Fibroblast of skin of right biceps (primary cell): Measurements from ENCODE around the gene ZNF32.
A peak's percentile ranks its signal among the peaks of the same experiment; 100 is the strongest.

ENCODE experiments used
- DNase-seq: peaks from one replicate; pipeline ENCODE4 v3.0.0-alpha.2; 2013

ZNF32 gene, protein sequence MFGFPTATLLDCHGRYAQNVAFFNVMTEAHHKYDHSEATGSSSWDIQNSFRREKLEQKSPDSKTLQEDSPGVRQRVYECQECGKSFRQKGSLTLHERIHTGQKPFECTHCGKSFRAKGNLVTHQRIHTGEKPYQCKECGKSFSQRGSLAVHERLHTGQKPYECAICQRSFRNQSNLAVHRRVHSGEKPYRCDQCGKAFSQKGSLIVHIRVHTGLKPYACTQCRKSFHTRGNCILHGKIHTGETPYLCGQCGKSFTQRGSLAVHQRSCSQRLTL

DNA sequence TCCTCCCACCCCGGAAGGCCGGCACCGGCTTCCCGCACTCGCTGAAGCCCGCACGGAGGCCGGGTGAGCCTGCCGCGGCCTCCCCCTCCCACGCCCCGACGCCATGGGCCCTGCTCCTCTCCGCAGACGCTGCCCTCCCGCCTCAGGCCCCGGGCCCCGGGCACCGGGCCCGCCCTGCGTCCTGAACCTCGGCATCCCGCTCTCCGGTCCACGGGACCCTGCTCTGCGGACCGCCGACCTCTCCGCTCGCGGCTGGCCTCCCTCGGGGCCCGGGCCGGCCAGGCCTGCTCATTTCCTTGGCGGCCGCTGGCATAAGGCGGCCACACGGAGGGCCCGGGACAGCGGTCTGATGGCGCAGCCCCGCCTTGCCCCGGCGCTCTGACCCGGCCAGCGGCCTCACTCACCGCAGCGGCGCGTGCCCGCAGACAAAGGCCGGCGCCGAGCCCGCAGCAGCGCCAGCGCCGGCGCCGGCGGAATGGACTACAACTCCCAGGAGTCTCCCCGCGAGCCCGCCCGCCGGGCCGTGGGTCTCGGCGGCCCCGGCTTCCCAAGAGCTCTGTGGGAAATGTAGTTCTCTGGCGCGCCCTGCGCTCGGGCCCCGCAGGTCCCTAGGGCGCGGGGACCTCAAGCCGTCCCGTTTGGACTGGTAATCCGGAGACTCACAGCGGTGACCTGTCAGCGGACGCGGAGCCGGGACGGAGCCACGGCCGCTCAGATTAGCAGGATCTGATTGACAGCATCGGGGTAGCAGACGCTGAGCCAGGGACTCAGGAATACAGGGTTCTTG lies at the start of gene ZNF32:
ZNF32 (minus strand) TSS at position 484 of the 787 bp plus-strand sequence. CDS start 2,748 bp downstream, outside the sequence.
- peak; percentile 88 for DNase-seq

DNA sequence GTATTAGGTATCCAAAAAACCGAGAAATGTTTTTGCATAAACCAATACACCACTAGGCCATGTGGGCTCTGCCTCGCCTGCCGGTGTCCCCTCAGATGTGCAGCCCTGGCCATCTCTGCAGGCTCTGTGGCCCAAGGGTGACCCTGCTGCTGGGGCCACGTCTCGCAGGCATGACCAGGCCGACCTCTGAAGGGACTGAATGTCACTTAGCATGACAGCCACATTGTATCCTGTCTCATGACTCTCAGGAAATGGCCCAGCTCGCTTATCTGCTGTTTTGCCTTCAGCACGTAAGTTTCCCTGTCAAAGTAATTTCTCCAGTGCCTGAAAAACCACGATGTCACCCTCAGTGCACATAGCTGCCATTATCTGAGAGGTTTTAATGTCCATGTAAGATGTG lies 49.5 kb upstream of the ZNF32 start:
- no peak for DNase-seq

DNA sequence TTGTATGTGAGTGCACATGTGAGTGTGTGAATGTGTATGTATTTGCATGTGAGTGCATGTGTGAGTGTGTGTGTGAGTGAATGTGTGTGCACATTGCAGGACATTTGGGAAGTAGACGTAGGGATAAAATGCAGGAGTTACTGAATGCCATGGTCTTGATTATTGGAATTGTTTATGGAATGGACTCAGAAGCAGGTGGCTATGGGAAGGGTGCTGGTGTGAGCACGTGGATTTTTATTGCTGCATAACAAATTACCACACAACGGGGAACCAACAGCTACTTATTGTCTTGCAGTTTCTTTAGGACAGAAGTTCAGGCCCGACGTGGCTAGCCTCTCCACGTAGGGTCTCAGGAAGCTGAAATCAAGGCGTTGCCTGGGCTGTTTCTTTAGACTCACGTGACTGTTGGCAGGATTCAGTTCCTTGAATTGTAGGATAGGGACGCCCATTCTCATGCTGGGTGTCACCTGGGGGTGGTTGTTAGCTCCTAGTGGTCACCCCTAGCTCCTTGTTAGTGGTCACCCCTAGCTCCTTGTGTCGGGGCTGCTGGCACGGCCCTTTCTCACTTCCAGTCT lies 48.3 kb upstream of the ZNF32 start:
- DNase-seq: no peak

DNA sequence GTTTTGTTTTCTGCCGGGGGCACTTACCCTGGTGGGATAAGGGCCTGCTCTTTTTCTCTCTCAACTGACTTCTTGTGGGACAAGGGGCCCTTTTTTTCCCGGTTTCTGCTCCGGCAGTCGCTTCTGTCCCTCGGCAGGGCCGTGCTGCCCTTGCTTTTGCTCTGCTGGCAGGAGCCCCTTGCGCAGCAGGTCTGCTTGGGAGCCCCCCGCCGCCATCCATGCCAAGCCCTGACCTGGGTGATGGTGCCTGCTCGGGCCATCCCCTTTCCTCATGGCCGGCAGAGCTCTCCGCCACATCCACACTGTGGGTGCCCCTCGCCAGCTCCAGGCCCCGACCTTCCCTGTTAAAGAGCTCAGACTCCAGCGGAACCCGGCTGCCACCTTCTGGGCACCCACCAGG lies 47.0 kb upstream of the ZNF32 start:
- no peak for DNase-seq

DNA sequence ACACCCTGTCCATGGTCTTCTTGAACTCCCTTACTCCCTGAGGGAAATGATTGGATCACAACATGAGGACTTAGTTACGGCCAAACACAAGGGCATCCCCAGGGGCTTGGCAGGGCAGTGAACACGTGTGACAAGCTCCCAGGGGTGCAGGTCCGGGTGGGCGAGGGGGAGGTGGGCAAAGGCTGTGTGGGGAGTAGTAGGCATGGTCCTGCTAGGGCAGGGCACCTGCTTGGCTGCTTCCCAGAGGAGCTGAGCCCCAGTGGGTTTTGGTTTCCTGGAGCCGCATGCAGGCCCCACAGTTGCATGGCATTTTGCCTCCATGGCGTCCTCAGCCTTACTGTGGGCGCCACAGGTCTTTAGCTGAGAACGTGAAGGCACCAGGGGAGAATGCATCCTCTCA lies 46.6 kb upstream of the ZNF32 start:
- no peak for DNase-seq

DNA sequence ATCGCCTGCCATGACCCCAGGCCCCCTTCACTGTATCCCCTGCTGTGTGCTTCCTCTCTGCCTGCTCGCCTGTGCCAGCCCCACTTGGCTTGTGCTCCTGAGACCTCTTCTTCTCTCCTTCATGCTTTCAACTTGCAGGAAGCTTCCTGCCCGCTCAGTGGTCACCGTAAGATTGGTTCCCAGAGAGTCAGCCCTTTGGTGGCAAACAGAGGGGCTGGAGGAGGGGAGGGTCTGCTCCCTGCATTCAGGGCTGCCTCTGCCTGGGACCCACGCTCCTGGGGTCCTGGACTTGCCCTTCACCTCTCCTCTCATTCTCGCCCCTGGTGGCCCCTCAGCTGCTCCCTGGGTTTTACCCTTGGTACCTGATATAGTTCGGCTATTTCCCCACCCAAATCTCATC lies 45.8 kb upstream of the ZNF32 start:
- no peak for DNase-seq

DNA sequence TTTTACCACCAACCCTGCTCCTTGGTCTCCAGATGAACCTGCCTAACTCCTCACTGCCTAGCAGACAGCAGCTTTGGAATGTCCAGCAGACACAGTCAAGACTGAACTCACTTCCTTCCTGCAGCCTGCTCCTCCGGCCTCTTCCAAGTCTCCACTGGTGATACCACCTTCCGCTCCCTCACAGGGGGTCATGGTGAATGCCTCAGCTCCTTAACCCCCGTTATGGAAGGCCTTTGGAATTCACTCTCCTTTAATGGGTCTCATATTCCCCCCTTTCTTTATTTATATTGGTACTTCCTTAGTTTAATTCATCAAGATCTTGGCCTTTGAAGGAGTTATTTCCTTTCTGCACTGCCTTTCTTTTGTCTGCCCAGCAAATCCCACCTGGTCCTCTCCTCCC lies 44.9 kb upstream of the ZNF32 start:
- peak; percentile 72 for DNase-seq

DNA sequence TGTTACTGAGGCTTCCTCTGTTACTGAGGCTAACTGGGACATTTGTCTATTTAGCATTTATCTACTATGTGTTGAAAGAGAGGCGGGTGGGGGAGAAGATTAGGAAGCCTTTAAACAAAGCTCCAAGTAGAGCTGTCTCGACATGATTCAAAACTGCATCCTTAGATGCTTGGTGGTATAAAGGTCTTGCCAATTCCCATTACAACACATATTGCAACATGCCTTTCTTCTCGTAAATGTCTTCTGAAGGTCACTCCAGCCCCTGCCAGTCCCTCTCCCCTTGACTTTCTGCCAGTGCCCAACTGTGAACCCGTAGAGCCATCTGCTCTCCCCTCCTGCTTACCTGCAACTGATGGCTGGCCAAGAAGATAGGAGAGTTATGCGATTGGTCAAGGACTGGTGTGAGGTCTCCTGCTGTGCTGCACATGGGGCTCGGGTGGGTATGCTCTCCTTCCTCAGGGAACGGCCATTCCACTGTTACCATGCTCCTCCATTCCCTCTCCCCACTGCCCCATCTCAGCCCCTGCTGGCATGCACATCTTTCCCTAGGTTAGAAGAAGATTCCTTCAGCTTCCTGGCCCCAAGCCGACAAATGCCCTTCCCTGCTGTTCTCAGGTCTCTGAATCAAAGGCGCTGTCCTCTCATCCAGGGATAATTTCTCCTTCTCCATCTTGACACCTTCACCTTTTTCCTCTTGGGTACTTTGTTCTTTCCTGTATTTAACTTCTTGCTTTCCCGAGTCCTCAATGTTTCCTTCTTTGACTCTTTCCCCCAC lies 43.6 kb upstream of the ZNF32 start:
- peak; percentile 77 for DNase-seq

DNA sequence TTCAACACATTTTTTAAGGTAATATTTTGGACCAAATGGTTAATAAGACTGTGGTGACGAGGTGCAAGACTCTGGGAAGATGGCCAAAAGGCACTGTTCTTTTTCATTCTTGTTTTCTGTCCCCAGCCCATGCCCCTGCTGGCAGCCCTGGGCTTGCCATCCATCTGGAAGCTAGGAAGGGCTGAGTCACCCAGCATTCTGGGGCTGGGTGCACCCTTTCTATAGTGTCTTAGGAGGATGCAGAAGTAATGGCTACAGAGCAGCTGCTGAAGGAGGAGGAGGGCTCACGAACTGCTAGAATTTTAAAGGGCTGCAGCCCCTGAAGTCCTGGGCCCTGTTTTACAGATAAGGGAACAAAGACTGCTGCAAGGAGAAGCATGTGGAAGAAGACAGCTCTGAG lies 42.8 kb upstream of the ZNF32 start:
- peak; percentile 66 for DNase-seq

DNA sequence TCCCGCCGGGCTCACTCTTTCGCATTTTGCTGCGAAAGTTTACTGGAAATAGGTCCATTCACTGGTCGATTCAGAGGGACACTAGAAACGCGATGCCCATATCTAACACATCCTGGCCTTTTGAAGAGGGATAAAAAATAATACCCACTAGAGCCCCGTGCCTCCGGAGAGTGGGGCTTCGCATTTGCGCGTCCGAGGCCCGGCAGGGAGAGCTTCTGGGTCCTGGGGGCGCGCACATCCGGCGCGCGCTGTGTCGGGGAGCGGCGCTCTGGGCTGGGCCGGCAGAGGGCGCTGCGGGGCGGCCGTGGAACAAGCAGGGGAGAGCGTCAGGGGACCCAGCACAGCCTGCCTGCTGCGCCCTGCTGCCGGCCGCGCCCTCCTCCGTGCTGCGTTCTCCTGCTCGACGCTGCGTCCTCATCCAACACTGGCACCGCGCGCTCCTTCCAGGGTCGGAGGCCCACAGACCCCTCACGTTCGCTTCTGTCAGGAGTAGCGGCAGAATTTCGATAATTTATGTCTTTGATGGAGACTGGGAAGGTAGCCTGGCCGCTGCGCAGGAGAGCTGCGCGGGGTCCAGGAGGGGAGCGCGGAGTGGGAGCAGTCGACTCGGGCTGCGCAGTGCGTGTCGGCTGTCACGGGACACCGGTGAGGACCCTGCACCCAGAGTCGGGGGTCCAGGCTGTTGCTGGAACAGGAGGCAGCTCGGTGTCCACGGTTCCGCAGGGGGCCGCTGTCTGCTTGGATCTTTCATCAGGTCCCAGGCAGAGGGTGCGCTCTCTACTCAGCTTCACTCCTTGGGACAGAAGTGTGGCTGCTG lies 41.5 kb upstream of the ZNF32 start:
- peak; percentile 84 for DNase-seq

DNA sequence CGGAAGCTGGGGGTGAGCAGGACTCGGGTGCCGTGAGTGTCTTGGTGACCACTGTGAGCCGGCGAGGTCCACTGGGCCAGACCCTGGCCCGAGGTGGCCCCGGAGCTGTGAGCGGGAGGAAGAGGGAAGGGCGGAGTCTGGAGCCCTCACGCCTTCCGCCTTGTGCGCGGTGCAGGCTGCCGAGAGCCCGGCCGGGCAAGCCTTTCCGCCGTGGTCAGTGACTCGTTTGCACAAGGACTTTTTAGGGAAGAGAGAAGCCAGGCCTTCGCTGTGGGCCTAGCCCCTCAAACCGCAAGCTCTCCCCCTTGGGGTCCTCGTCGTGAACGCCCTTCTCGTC lies 40.9 kb upstream of the ZNF32 start:
- peak; percentile 56 for DNase-seq

DNA sequence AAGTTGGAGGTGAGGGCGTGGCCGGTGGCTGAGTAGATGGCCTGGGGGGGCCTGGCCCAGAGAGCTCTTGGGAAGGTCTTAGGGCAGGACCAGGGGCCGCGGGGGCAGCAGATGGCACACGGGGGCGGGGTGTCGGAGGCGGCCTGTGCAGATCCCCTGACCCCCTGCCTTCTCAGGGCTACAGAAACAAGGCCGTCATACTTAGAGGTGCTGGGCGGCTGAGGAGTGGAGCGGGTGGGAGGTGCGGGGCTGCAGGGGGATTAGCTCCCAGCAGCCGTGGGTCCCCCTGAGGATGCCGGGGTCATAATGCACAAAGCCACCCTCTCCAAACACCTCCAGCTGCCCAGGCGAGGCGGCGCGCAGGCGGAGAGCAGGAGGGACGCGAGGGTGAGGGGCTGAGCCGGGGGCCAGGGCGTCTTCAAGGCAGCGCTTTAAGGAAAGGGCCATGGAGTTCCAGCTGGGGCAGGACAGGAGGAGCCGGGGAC lies 40.4 kb upstream of the ZNF32 start:
- DNase-seq: no peak

DNA sequence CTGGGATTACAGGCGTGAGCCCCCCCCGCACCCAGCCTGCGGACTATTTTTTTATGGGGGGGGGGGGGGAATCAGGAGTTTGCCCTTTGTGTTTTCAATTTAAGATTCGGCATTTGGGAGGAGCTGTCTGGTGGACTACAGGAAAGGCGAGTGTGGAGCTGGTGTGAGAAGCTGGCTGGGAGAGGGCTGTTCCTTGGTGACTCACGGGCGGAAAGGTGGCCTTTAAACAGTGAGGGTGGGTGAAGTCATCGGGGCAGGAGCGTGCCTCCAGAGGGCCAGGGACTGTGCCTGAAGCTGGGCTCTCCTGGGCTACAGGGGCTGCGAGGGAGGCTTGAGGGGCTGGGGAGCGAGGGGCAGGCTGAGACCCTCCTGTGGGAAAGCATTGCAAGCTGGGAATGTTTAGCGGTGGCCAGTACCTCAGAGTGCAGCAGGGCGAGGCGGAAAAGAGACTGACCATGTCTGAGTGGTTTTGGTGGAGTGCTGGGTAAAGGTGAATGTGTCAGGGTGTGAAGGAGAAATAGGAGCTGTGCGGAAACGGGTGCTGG lies 39.7 kb upstream of the ZNF32 start:
- DNase-seq: no peak

DNA sequence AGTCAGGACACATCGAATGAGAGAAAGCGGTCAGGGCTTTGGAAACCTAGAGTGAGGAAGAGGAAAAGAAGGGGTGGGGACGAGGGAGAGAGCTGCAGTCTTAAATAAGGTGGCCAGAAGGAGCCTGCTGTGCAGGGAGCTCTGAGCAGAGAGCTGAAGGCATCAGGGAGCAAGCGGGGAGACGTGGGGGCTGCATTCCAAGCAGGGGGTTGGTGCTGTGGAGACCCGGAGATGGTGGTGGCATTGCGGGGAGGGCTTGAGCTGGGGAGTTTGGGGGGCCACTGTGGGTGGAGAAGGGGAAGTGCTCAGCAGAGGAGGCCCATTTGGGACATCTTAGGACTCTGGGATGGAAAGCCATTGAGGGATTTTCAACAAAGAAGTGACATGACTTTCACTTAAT lies 38.7 kb upstream of the ZNF32 start:
- DNase-seq: no peak

DNA sequence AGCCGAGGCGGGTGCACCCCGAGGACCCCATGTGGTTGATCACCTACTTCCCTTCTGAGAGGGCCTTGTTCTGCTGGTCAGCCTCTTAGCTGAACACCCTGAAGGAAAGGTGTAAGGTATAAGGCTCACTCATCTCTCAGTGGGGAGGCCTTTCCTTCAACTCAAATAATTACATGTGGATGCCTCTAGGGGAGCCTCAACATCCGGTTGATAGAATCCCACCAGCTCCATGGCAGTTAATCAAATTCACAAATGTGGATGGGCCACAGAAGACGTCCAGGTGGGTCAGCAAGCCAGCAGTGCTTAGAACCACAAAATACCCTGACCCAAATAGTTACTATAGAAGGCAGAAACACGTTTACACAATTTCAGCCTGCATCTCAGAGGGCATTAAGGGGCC lies 37.7 kb upstream of the ZNF32 start:
- DNase-seq: no peak

DNA sequence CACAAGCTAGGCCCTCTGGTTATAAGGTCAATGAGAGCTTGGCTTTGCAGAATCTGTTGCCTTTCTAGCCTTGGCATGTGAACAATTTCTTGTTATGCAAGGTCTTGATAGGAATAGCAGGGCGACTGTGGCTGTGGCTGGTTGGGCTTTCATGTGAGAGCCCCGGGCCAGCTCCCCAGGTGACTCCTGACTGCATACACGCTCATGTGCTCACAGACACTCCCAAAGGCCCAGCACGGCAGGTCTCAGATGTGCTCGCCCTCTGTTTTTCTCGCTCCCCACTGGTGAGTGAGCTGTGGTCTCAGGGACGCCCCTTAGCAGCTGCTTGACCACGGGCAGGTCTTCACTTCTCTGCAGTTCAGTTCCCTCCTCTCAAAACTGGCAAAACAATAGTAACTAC lies 37.1 kb upstream of the ZNF32 start:
- DNase-seq: no peak

DNA sequence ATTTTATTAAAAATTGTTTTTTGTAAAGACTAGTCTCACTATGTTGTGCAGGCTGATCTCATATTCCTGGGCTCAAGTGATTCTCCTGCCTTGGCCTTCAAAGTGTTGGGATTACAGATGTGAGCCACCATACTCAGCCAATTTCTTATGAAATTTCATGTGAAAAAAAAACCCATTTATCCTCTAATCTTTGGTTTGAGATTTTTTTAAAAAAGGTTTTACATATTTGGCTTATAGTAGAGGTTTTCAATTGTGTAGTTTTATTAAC lies 35.5 kb upstream of the ZNF32 start:
- no peak for DNase-seq

DNA sequence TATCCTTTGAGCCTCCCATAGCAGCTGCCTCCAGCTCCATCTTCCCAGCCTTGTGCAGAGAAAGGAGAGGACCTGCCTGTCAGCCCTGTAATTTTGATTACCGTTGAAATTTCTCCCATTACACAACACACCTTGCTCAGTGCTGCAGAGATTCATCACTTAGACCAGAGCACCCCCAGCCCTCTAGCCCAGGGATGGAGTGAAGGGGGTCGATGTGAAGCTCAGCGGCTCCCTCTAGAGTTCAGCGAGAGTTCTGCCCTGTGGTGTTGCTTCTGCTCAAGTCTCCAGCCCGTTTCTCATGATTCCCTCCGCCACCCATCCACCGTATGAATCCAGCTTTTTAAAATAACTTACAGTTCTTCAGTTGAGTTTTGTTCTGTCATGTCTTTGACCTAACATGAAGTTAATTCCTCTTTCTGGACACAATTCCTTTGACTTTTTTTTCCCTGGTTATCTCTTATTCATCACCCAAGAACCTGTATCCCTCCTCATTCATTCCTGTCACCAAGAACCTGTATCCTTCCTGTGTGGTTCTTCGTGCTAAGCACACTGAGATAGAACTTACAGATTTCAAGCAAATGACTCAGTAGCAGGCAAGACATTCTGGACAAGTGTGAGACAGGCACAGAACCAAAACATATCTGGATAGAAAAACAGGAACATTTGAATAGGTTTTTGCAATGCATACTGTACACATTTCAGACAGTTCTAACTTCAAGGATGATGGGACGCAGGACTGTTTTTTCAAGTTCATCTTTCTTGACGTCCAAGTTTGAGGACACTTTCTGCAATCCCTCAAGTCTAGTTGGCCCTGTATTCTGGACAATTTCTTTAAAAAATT lies 35.0 kb upstream of the ZNF32 start:
- peak; percentile 68 for DNase-seq

DNA sequence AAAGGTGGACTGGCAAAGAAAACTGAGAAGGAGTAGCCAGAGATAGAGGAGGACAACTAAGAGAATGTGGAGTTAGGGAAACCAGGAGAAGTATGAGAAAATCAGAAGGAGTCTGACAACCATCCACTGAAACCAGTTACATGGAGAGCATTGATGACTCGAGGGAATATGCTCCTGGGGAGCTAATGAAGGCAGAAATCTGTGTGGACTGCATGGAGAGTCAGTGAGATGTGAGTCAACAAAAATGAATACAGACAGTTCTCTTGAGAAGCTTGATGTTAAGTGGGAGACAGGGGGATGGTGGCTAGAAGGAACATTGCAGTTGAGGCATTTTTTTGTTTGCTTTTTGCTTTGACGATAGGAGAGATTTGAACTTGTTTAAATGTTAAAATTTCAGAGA lies 34.3 kb upstream of the ZNF32 start:
- peak; percentile 85 for DNase-seq

DNA sequence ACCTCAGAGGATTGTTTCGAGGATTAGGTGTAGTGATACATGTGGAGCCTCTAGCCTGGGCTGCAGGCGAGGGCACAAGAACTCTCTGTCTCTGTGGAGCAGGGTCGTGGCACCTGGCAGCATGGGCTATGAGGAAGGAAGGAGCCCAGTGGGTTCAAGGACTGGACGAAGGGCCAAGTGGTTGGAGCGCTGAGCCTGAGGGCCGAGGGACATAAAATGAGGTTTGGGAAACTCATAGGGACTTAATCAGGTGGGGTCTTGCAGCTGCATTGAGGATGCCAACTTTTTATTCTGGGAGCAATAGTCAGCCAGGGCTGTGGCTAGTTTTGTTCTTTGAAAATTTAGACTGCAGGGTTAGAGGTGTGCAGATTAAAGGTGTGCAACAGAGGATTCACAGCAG lies 33.0 kb upstream of the ZNF32 start:
- no peak for DNase-seq

DNA sequence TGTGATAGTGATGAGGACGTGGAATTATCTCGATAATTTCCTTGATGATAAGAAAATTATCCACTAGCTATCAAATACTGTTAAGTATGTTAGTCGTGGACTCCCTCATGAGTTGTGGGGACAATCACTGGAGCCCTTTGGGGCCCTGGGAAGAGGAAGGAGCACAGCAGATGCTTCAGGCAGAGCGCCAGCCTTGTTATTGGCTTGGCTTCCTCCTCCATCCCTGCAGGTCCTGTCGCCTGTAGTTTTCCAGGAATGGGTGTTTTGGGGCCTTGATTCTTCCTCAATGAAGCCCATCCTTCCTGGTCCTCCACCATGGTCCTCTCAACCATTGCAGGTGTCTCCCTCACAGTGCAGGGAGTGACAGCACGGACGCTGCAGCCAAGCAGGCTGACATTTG lies 32.5 kb upstream of the ZNF32 start:
- no peak for DNase-seq

DNA sequence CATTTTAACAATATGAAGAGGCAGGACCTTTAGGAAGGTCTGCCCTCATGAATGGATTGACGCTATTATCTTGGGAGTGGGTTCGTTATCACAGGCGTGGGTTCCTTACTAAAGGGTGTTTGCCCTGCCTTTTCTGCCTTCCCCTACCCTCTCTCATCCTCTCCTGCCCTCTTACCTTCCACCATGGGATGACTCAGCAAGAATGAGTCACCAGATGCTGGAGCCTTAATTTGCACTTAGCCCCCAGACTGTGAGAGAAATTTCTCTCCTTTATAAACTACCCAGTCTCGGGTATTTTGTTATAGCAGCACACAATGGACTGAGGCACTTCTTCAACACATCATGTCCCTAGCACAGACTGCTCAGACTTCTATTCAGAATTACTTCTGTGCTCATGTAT lies 31.4 kb upstream of the ZNF32 start:
- DNase-seq: peak; percentile 67
